GM21529 (cell line): Measurements from ENCODE around the gene HP1BP3.

Experiments used
- ATAC-seq: cut with Tn5 transposase; IDR thresholded peaks from one replicate; pipeline ENCODE4 v1.9.1; 2021; ENCODE audit not compliant: unreplicated experiment

Gene HP1BP3

GRCh38 chr1:20771780-20772179 lies 15.3 kb downstream of the HP1BP3 start:
- no peak for ATAC-seq

GRCh38 chr1:20770314-20771087 lies 16.6 kb downstream of the HP1BP3 start:
- no peak for ATAC-seq

- no peak for ATAC-seq
Observed at GRCh38 chr1:20767271-20767670, 19.8 kb downstream of the HP1BP3 start.

- no peak for ATAC-seq
Observed at GRCh38 chr1:20763417-20763816, 23.7 kb downstream of the HP1BP3 start.

- no peak for ATAC-seq
Observed at GRCh38 chr1:20760322-20760721, 26.8 kb downstream of the HP1BP3 start.

GRCh38 chr1:20753589-20753988 lies 33.5 kb downstream of the HP1BP3 start:
- no peak for ATAC-seq

- no peak for ATAC-seq
Observed at GRCh38 chr1:20751462-20751990, 35.6 kb downstream of the HP1BP3 start.

GRCh38 chr1:20742671-20743070 lies 44.4 kb downstream of the HP1BP3 start:
- ATAC-seq = no peak

- ATAC-seq = no peak
Observed at GRCh38 chr1:20740781-20741180, 46.3 kb downstream of the HP1BP3 start.

GRCh38 chr1:20739225-20739624 lies 47.9 kb downstream of the HP1BP3 start:
- no peak for ATAC-seq

- ATAC-seq = no peak
Observed at GRCh38 chr1:20735581-20736111, 51.5 kb downstream of the HP1BP3 start.

- no peak for ATAC-seq
Observed at GRCh38 chr1:20733360-20733975, 53.6 kb downstream of the HP1BP3 start.

GRCh38 chr1:20732588-20733359 lies 54.3 kb downstream of the HP1BP3 start, which contains the start of gene SH2D5:
SH2D5 (minus strand) TSS chr1:20732703; CDS start chr1:20728044, 4,659 bp downstream.
- ATAC-seq = peak; percentile 49

- peak; percentile 43 for ATAC-seq
Observed at GRCh38 chr1:20732071-20732587, 55.0 kb downstream of the HP1BP3 start.

- peak; percentile 19 for ATAC-seq
Observed at GRCh38 chr1:20731057-20731991, 55.8 kb downstream of the HP1BP3 start.

- no peak for ATAC-seq
Observed at GRCh38 chr1:20730690-20731056, 56.4 kb downstream of the HP1BP3 start.

- no peak for ATAC-seq
Observed at GRCh38 chr1:20729990-20730689, 57.0 kb downstream of the HP1BP3 start.

GRCh38 chr1:20729155-20729931 lies 57.8 kb downstream of the HP1BP3 start:
- no peak for ATAC-seq
